Measurements from ENCODE around the gene CUL4A.

The CUL4A gene

GRCh38 chr13:113176822-113177221, 32.6 kb upstream of the CUL4A start:
- Histone ChIP-seq H3K27ac (ENCODE audit: extremely low read depth, low read depth, low read length) (no peak overlapping the region), H3K4me3 (ENCODE audit: low read depth, low read length) (no peak overlapping the region), H3K4me1 (ENCODE audit: control insufficient read depth, insufficient read depth, low read length) (no peaks in the 10 kb centered on the region), H3K36me3 (ENCODE audit: control insufficient read depth in 2 of 2, insufficient read depth in 1 of 2, low read length in 2 of 2) (peaks cover 0 to 81% of the 10 kb centered on the region in 2 experiments; a peak in 2 of 3 replicates), H3K9me3 (ENCODE audit: control insufficient read depth, insufficient read depth, low read depth, low read length) (no peaks in the 10 kb centered on the region)
- ChIA-PET CTCF (no interaction called here), POLR2A (no interaction called here)
- TF ChIP-seq SETDB1 (IDR thresholded peaks at IDR 0.05; ENCODE audit: insufficient read length, low read length) = no peak
- TF ChIP-seq ZNF169 (tag by site-specific recombination; IDR thresholded peaks at IDR 0.05) = no peak
- TF ChIP-seq KLF17 (tag by site-specific recombination; IDR thresholded peaks at IDR 0.05) = no peak
- TF ChIP-seq ATF2 (tag by site-specific recombination; IDR thresholded peaks at IDR 0.05; ENCODE audit: low read depth) = no peak
- TF ChIP-seq ZBTB1 (tag by site-specific recombination; IDR thresholded peaks at IDR 0.05) = no peak
- TF ChIP-seq MEIS1 (CRISPR knock-in tag; IDR thresholded peaks at IDR 0.05; ENCODE audit: borderline replicate concordance) = no peak
- no peak for TF ChIP-seq ZNF623 (tag by site-specific recombination; IDR thresholded peaks at IDR 0.05)
- no peak for TF ChIP-seq ZFHX2 (tag by site-specific recombination; conservative IDR thresholded peaks at IDR 0.05)
- TF ChIP-seq ZNF37A (tag by site-specific recombination; IDR thresholded peaks at IDR 0.05) = no peak
- no peak for TF ChIP-seq ZBTB20 (tag by site-specific recombination; IDR thresholded peaks at IDR 0.05)
- no peak for TF ChIP-seq SP3 (tag by site-specific recombination; IDR thresholded peaks at IDR 0.05)
- no peak for TF ChIP-seq ZNF335 (tag by site-specific recombination; conservative IDR thresholded peaks at IDR 0.05)
- no peak for TF ChIP-seq GFI1B (tag by site-specific recombination; IDR thresholded peaks at IDR 0.05)
- TF ChIP-seq ZBTB26 (tag by site-specific recombination; optimal IDR thresholded peaks at IDR 0.05) = no peak
- TF ChIP-seq ZNF513 (tag by site-specific recombination; IDR thresholded peaks at IDR 0.05) = no peak

- no peaks in the 10 kb centered on the region for H3K4me1 ChIP-seq (ENCODE audit: control insufficient read depth, insufficient read depth, low read length)
- ChIA-PET CTCF (interaction anchor here (0.6 to 0.9 kb wide), 2 partner anchors 19 to 42 kb away, joined by 4 to 5 read pairs; no protein-coding TSS in a partner anchor), POLR2A (no interaction called here)
- no peak overlapping the region for H3K4me3 ChIP-seq (ENCODE audit: low read depth, low read length)
- H3K36me3 ChIP-seq (ENCODE audit: control insufficient read depth in 2 of 2, insufficient read depth in 1 of 2, low read length in 2 of 2) = peaks cover 4 to 77% of the 10 kb centered on the region in 2 experiments; a peak in 2 of 3 replicates
- no peaks in the 10 kb centered on the region for H3K9me3 ChIP-seq (ENCODE audit: control insufficient read depth, insufficient read depth, low read depth, low read length)
- H3K27ac ChIP-seq (ENCODE audit: extremely low read depth, low read depth, low read length) = no peak overlapping the region
- TF ChIP-seq EGR2 (tag by site-specific recombination; IDR thresholded peaks at IDR 0.05; ENCODE audit: low read depth) (no peak), ZNF221 (tag by site-specific recombination; IDR thresholded peaks at IDR 0.05; ENCODE audit: borderline replicate concordance) (no peak), GLIS2 (tag by site-specific recombination; IDR thresholded peaks at IDR 0.05) (no peak), FEZF1 (tag by site-specific recombination; IDR thresholded peaks at IDR 0.05) (no peak), ZNF366 (tag by site-specific recombination; conservative IDR thresholded peaks at IDR 0.05) (no peak), ZBTB10 (tag by site-specific recombination; IDR thresholded peaks at IDR 0.05) (no peak), SCRT2 (tag by site-specific recombination; IDR thresholded peaks at IDR 0.05) (no peak), GLI2 (tag by site-specific recombination; IDR thresholded peaks at IDR 0.05; ENCODE audit: borderline replicate concordance, low read depth) (no peak), PBX3 (CRISPR knock-in tag; IDR thresholded peaks at IDR 0.05) (no peak), SP3 (tag by site-specific recombination; IDR thresholded peaks at IDR 0.05) (no peak), ZNF404 (tag by site-specific recombination; IDR thresholded peaks at IDR 0.05) (no peak), ZNF292 (tag by site-specific recombination; IDR thresholded peaks at IDR 0.05; ENCODE audit: borderline replicate concordance, low read depth) (no peak)
Measured at GRCh38 chr13:113178070-113178895, 31.1 kb upstream of the CUL4A start.
